ENCODE measurements around the gene FAM222A.

GRCh38 chr12:109770861-109771670 lies 57.4 kb downstream of the FAM222A start:
- TF ChIP-seq ZNF561 (tag by site-specific recombination; IDR thresholded peaks at IDR 0.05; ENCODE audit: borderline replicate concordance) (no peak), CTCF (tag by site-specific recombination; IDR thresholded peaks at IDR 0.05) (no peak), SP2 (tag by site-specific recombination; IDR thresholded peaks at IDR 0.05) (no peak), ZNF654 (tag by site-specific recombination; IDR thresholded peaks at IDR 0.05; ENCODE audit: low read depth) (no peak), ZNF76 (tag by site-specific recombination; IDR thresholded peaks at IDR 0.05; ENCODE audit: borderline replicate concordance, low read depth) (no peak), ZNF514 (tag by site-specific recombination; IDR thresholded peaks at IDR 0.05) (no peak), ZNF292 (tag by site-specific recombination; IDR thresholded peaks at IDR 0.05; ENCODE audit: borderline replicate concordance, low read depth) (no peak), ZNF114 (tag by site-specific recombination; IDR thresholded peaks at IDR 0.05) (no peak), ZNF776 (tag by site-specific recombination; IDR thresholded peaks at IDR 0.05; ENCODE audit: borderline replicate concordance) (no peak), ZNF302 (tag by site-specific recombination; IDR thresholded peaks at IDR 0.05; ENCODE audit: low read depth) (no peak), ZNF138 (tag by site-specific recombination; IDR thresholded peaks at IDR 0.05; ENCODE audit: borderline replicate concordance) (no peak), ZFP3 (tag by site-specific recombination; IDR thresholded peaks at IDR 0.05; ENCODE audit: low read depth) (no peak)
- TF ChIP-seq, protein P1, sequence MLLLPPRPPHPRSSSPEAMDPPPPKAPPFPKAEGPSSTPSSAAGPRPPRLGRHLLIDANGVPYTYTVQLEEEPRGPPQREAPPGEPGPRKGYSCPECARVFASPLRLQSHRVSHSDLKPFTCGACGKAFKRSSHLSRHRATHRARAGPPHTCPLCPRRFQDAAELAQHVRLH (tag by site-specific recombination; IDR thresholded peaks at IDR 0.05) = no peak
- TF ChIP-seq, protein P2, sequence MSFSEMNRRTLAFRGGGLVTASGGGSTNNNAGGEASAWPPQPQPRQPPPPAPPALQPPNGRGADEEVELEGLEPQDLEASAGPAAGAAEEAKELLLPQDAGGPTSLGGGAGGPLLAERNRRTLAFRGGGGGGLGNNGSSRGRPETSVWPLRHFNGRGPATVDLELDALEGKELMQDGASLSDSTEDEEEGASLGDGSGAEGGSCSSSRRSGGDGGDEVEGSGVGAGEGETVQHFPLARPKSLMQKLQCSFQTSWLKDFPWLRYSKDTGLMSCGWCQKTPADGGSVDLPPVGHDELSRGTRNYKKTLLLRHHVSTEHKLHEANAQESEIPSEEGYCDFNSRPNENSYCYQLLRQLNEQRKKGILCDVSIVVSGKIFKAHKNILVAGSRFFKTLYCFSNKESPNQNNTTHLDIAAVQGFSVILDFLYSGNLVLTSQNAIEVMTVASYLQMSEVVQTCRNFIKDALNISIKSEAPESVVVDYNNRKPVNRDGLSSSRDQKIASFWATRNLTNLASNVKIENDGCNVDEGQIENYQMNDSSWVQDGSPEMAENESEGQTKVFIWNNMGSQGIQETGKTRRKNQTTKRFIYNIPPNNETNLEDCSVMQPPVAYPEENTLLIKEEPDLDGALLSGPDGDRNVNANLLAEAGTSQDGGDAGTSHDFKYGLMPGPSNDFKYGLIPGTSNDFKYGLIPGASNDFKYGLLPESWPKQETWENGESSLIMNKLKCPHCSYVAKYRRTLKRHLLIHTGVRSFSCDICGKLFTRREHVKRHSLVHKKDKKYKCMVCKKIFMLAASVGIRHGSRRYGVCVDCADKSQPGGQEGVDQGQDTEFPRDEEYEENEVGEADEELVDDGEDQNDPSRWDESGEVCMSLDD (tag by site-specific recombination; IDR thresholded peaks at IDR 0.05) = no peak

Data from HEK293 (cell line).